H9 (cell line): Measurements from ENCODE around the gene KCTD20. TPM values are rescaled to one million over a fixed set of nuclear protein-coding genes. Genes with fewer than 3 reads are reported as not detected.

Experiments
- DNase-seq: peaks from one replicate; pipeline ENCODE4 v3.0.0-alpha.2; 2017
- H2AFZ ChIP-seq: one replicate; pipeline ENCODE4 v1.6.1; 2013; ENCODE audit warnings: mild to moderate bottlenecking, low read length, control low read depth, moderate library complexity
- H2AK5ac ChIP-seq: 2 replicates; pipeline ENCODE4 v1.6.1; 2013; ENCODE audit warnings: low read length, control low read depth, mixed read lengths; ENCODE audit not compliant: insufficient read length
- H2BK120ac ChIP-seq: one replicate; pipeline ENCODE4 v1.6.1; 2013; ENCODE audit warnings: low read depth, mild to moderate bottlenecking, low read length, control low read depth, inconsistent platforms; ENCODE audit not compliant: poor library complexity, severe bottlenecking
- H2BK12ac ChIP-seq: 2 replicates; pipeline ENCODE4 v1.6.1; 2013; ENCODE audit warnings: low read length, control low read depth, mixed read lengths, low read depth; ENCODE audit not compliant: insufficient read length
- H2BK15ac ChIP-seq: 2 replicates; pipeline ENCODE4 v1.6.1; 2013; ENCODE audit warnings: low read depth, low read length, control low read depth
- H2BK20ac ChIP-seq: one replicate; pipeline ENCODE4 v1.6.1; 2013; ENCODE audit warnings: low read depth, mild to moderate bottlenecking, low read length, control low read depth, inconsistent platforms; ENCODE audit not compliant: poor library complexity, severe bottlenecking
- H2BK5ac ChIP-seq: 2 replicates; pipeline ENCODE4 v1.6.1; 2013; ENCODE audit warnings: low read length, control low read depth, mixed read lengths; ENCODE audit not compliant: insufficient read length
- H3K14ac ChIP-seq: 2 replicates; pipeline ENCODE4 v1.6.1; 2013; ENCODE audit warnings: low read length, control low read depth; ENCODE audit not compliant: insufficient read depth
- H3K18ac ChIP-seq: 2 replicates; pipeline ENCODE4 v1.6.1; 2013; ENCODE audit warnings: low read depth, mild to moderate bottlenecking, mixed read lengths, low read length, control low read depth; ENCODE audit not compliant: insufficient read length
- H3K23ac ChIP-seq: 2 replicates; pipeline ENCODE4 v1.6.1; 2013; ENCODE audit warnings: low read length, control low read depth, mixed read lengths, low read depth; ENCODE audit not compliant: insufficient read length
- H3K23me2 ChIP-seq: 2 replicates; pipeline ENCODE4 v1.6.1; 2013; ENCODE audit warnings: low read depth, mild to moderate bottlenecking, mixed read lengths, low read length, control low read depth; ENCODE audit not compliant: insufficient read length, poor library complexity, severe bottlenecking
- H3K27ac ChIP-seq: 2 replicates; pipeline ENCODE4 v1.5.1; 2013; ENCODE audit warnings: low read length, control low read depth, mixed read lengths, low read depth; ENCODE audit not compliant: insufficient read length
- H3K27me3 ChIP-seq: 2 replicates; pipeline ENCODE4 v1.6.1; 2013; ENCODE audit warnings: low read length, control low read depth, inconsistent platforms; ENCODE audit not compliant: insufficient read depth
- H3K4ac ChIP-seq: 2 replicates; pipeline ENCODE4 v1.6.1; 2013; ENCODE audit warnings: low read depth, mild to moderate bottlenecking, control low read depth, inconsistent platforms, low read length, moderate library complexity
- H3K4me1 ChIP-seq: 2 replicates; pipeline ENCODE4 v1.6.1; 2013; ENCODE audit warnings: low read length, control low read depth, inconsistent platforms; ENCODE audit not compliant: insufficient read depth
- H3K4me2 ChIP-seq: 2 replicates; pipeline ENCODE4 v1.6.1; 2013; ENCODE audit warnings: low read length, control low read depth, mixed read lengths; ENCODE audit not compliant: insufficient read length, insufficient read depth
- H3K56ac ChIP-seq: 2 replicates; pipeline ENCODE4 v1.6.1; 2013; ENCODE audit warnings: low read depth, mild to moderate bottlenecking, mixed read lengths, low read length, control low read depth; ENCODE audit not compliant: insufficient read length
- H3K79me1 ChIP-seq: 2 replicates; pipeline ENCODE4 v1.6.1; 2013; ENCODE audit warnings: low read depth, mild to moderate bottlenecking, moderate library complexity, low read length, control low read depth, inconsistent platforms; ENCODE audit not compliant: insufficient read depth, poor library complexity, severe bottlenecking
- H3K79me2 ChIP-seq: 2 replicates; pipeline ENCODE4 v1.6.1; 2013; ENCODE audit warnings: low read length, control low read depth, inconsistent platforms; ENCODE audit not compliant: insufficient read depth
- H3K9ac ChIP-seq: 2 replicates; pipeline ENCODE4 v1.6.1; 2013; ENCODE audit warnings: low read length, control low read depth, mixed read lengths; ENCODE audit not compliant: insufficient read length; ENCODE audit errors: extremely low read depth
- H3K9me3 ChIP-seq: one replicate; pipeline ENCODE4 v1.6.1; 2013; ENCODE audit warnings: low read depth, low read length, inconsistent platforms; ENCODE audit not compliant: control insufficient read depth
- H3T11ph ChIP-seq: one replicate; pipeline ENCODE4 v1.6.1; 2013; ENCODE audit warnings: mild to moderate bottlenecking, low read length, control low read depth, inconsistent platforms
- H4K20me1 ChIP-seq: one replicate; pipeline ENCODE4 v1.6.1; 2013; ENCODE audit not compliant: control insufficient read depth, insufficient read length, insufficient read depth
- H4K5ac ChIP-seq: 2 replicates; pipeline ENCODE4 v1.6.1; 2013; ENCODE audit warnings: low read depth, mild to moderate bottlenecking, mixed read lengths, low read length, control low read depth; ENCODE audit not compliant: insufficient read length
- H4K8ac ChIP-seq: replicated peaks from 2 replicates; pipeline ENCODE4 v1.6.1; 2013; ENCODE audit warnings: low read length, control low read depth, mixed read lengths, low read depth; ENCODE audit not compliant: insufficient read length
- H4K91ac ChIP-seq: 2 replicates; pipeline ENCODE4 v1.6.1; 2013; ENCODE audit warnings: low read depth, mild to moderate bottlenecking, moderate library complexity, mixed read lengths, low read length, control low read depth; ENCODE audit not compliant: insufficient read length
- H3K27ac Mint-ChIP-seq, 3 experiments: 2 replicates in 2 of 3; 3 replicates in 1 of 3; pipeline ENCODE4 v1.8.0; 2020 to 2021; ENCODE audit warnings: mixed read lengths in 3 of 3, mild to moderate bottlenecking in 1 of 3, moderate library complexity in 1 of 3
- H3K27me3 Mint-ChIP-seq: 2 replicates; pipeline ENCODE4 v1.8.0; 2021; ENCODE audit warnings: low read depth, mild to moderate bottlenecking, moderate library complexity, mixed read lengths
- H3K36me3 Mint-ChIP-seq, 3 experiments: 2 replicates in 2 of 3; 3 replicates in 1 of 3; pipeline ENCODE4 v1.8.0; 2020 to 2021; ENCODE audit warnings: low read depth in 3 of 3, mixed read lengths in 3 of 3; ENCODE audit not compliant: insufficient read depth in 1 of 3
- H3K4me1 Mint-ChIP-seq, 2 experiments: 2 replicates each; pipeline ENCODE4 v1.8.0; 2020; ENCODE audit warnings: mixed read lengths in 2 of 2
- H3K4me3 Mint-ChIP-seq, 2 experiments: 2 replicates in 1 of 2; 3 replicates in 1 of 2; pipeline ENCODE4 v1.8.0; 2020 to 2021; ENCODE audit warnings: mild to moderate bottlenecking in 2 of 2, mixed read lengths in 2 of 2, moderate library complexity in 1 of 2
- H3K9me3 Mint-ChIP-seq, 2 experiments: 2 replicates in 1 of 2; 3 replicates in 1 of 2; pipeline ENCODE4 v1.8.0; 2020; ENCODE audit warnings: mild to moderate bottlenecking in 2 of 2, mixed read lengths in 2 of 2, moderate library complexity in 1 of 2
- WGBS: extraction: QIAGEN DNeasy Blood & Tissue Kit; methylation state at CpG from one replicate; pipeline ENCODE4 v1.1.7; 2013; ENCODE audit warnings: missing lambda C conversion rate, low lambda C conversion rate, mixed read lengths; ENCODE audit not compliant: insufficient read length; ENCODE audit errors: extremely low coverage; 5-methylcytosine and 5-hydroxymethylcytosine counted together
- total RNA-seq: library from RNA; stranded (reverse); gene quantifications from 2 replicates; pipeline ENCODE4 v1.2.1, GENCODE V29; 2021
- TF ChIP-seq, protein P1 (sequence below): fragments of 200-600 bp; sonication (generic); conservative IDR thresholded peaks from 3 replicates; pipeline ENCODE4 v1.8.0; 2021; ENCODE audit warnings: antibody characterized with exemption, mild to moderate bottlenecking

Gene KCTD20
- total RNA-seq, 1 experiment from 2014 or later, result 22.6 TPM

DNA sequence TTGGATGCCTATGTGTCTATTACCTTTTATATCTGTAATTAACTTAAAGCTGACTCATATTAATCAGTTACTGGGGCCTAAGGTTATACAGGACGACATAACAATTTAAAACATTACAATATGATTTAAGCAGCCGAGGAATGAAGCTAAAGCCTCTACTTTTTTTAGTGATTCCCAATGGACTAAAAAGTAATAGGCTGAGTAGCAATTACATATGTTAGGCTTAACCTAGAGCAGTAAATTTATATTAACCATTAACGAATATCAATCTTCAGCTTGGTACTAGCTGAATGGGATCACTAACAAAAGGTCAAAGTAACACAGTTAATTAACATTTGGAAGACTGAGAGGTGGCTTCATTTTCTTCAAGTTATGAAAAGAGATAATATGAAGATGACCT lies 61.4 kb downstream of the KCTD20 start:
- Histone ChIP-seq H2AK5ac (no peak overlapping the region), H3K79me2 (no peaks in the 10 kb centered on the region), H3K56ac (no peak overlapping the region), H4K91ac (no peak overlapping the region), H4K8ac (no peak overlapping the region), H2BK15ac (no peak overlapping the region), H3K4me1 (no peaks in the 10 kb centered on the region), H2BK20ac (no peak overlapping the region), H3K9ac (no peak overlapping the region), H3K27me3 (no peaks in the 10 kb centered on the region), H4K20me1 (no peaks in the 10 kb centered on the region), H3K4ac (no peak overlapping the region), H3K18ac (no peak overlapping the region), H3K14ac (no peak overlapping the region), H3K9me3 (no peaks in the 10 kb centered on the region), H2BK5ac (no peak overlapping the region), H3K79me1 (no peaks in the 10 kb centered on the region), H3T11ph (no peak overlapping the region), H3K23me2 (no peaks in the 10 kb centered on the region), H2BK120ac (no peak overlapping the region), H2AFZ (no peak overlapping the region), H2BK12ac (no peak overlapping the region), H3K23ac (no peak overlapping the region), H4K5ac (no peak overlapping the region), H3K4me2 (no peak overlapping the region), H3K27ac (no peak overlapping the region)
- Mint-ChIP-seq H3K36me3 (peaks cover 2 to 40% (median 27%) of the 10 kb centered on the region in 3 experiments; a peak in 6 of 7 replicates), H3K27ac (no peak overlapping the region), H3K9me3 (0 out of 5 replicates have a peak, but pooled peaks cover 0 to under 1% of the 10 kb centered on the region in 2 experiments), H3K4me1 (0 out of 4 replicates have a peak, but pooled peaks cover 0 to 3% of the 10 kb centered on the region in 2 experiments), H3K27me3 (no peaks in the 10 kb centered on the region), H3K4me3 (no peak overlapping the region)
- no peak for DNase-seq
- TF ChIP-seq, protein P1, sequence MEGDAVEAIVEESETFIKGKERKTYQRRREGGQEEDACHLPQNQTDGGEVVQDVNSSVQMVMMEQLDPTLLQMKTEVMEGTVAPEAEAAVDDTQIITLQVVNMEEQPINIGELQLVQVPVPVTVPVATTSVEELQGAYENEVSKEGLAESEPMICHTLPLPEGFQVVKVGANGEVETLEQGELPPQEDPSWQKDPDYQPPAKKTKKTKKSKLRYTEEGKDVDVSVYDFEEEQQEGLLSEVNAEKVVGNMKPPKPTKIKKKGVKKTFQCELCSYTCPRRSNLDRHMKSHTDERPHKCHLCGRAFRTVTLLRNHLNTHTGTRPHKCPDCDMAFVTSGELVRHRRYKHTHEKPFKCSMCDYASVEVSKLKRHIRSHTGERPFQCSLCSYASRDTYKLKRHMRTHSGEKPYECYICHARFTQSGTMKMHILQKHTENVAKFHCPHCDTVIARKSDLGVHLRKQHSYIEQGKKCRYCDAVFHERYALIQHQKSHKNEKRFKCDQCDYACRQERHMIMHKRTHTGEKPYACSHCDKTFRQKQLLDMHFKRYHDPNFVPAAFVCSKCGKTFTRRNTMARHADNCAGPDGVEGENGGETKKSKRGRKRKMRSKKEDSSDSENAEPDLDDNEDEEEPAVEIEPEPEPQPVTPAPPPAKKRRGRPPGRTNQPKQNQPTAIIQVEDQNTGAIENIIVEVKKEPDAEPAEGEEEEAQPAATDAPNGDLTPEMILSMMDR, result no peak
- no CpG with 5 or more reads among the region's 3 CpGs for WGBS
